ENCODE measurements around the gene JAG1.

Gene JAG1

DNA sequence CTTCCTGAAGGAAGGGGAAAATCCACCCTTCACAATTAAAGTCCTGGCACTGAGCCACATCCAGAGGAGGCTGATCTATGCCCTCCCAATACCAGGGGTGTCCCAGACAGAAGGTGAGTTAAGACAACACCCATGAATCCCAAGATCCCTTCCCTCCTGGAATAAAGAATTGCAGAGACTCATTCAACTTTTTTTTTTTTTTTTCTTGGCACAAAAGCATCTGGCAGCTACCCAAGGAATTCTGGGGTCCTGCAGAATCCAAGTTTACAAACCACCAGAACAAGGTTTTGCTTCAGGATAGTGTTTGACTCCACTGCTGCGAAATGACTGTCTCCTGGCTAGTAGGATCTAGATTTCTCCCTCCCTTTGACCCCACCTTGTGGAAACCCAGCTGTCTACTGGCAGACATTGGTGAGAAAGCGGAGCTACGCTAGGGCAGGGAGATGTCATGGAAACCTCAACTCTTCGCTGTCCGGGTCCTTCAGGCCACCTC is 37.4 kb downstream of the JAG1 start:
- WGBS, 2 experiments (ENCODE audit: insufficient coverage in 2 of 2), result 98 to 100% methylated on average over 4 to 5 of the region's 5 CpGs
- peaks cover 40% of the 10 kb centered on the region for H3K36me3 ChIP-seq (ENCODE audit: control insufficient read depth, insufficient read depth, low read length)
- H3K9me3 ChIP-seq (ENCODE audit: control insufficient read depth, low read length), result no peaks in the 10 kb centered on the region
- peaks cover 45% of the 10 kb centered on the region for H3K4me1 ChIP-seq (ENCODE audit: control insufficient read depth, insufficient read depth, low read length, poor library complexity, severe bottlenecking)
- H3K4me3 ChIP-seq (ENCODE audit: extremely low read depth, insufficient read depth, low read length, poor library complexity, severe bottlenecking), result no peak overlapping the region
- H3K27ac ChIP-seq (ENCODE audit: low read depth, low read length, severe bottlenecking), result no peak overlapping the region

DNA sequence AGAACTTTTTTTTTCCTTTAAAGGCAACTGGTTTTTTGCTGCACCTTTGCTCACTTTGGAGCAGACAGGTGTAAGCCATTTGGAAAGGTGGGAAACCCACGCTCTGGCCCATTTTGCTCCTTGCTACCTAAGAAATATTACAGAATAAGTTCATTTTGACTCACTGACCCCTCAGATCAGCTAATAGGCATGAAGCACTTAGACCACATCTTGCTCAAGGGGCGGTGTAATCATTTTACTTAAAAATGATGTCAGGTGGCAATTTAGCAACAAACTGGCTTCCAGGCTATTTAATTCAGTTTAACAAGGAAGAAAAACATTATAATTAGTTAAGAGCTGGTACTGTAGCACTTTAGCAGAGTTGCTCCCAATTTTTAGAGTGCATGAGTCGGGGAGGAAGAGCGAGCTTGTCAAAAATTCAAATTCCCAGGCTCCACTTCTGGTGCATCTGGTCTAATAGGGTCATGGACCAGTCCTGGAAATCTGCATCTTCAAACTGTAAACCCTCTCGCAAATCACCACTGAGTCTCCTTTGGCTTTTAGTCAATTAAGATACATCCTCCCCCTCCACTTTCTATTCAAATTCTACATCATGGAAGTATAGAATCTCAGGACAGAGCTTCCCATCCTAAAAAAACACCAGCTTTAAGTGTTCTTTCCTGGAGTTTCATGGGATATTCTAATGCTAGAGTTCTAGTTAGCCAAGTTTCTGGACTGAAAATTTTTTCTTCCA is 38.2 kb downstream of the JAG1 start:
- WGBS, 2 experiments (ENCODE audit: insufficient coverage in 2 of 2), result 95 to 100% methylated on average over 4 of the region's 5 CpGs
- no peak overlapping the region for H3K4me3 ChIP-seq (ENCODE audit: extremely low read depth, insufficient read depth, low read length, poor library complexity, severe bottlenecking)
- no peaks in the 10 kb centered on the region for H3K9me3 ChIP-seq (ENCODE audit: control insufficient read depth, low read length)
- peaks cover 45% of the 10 kb centered on the region for H3K4me1 ChIP-seq (ENCODE audit: control insufficient read depth, insufficient read depth, low read length, poor library complexity, severe bottlenecking)
- H3K27ac ChIP-seq (ENCODE audit: low read depth, low read length, severe bottlenecking), result peak overlapping the region; percentile 29
- peaks cover 33% of the 10 kb centered on the region for H3K36me3 ChIP-seq (ENCODE audit: control insufficient read depth, insufficient read depth, low read length)

DNA sequence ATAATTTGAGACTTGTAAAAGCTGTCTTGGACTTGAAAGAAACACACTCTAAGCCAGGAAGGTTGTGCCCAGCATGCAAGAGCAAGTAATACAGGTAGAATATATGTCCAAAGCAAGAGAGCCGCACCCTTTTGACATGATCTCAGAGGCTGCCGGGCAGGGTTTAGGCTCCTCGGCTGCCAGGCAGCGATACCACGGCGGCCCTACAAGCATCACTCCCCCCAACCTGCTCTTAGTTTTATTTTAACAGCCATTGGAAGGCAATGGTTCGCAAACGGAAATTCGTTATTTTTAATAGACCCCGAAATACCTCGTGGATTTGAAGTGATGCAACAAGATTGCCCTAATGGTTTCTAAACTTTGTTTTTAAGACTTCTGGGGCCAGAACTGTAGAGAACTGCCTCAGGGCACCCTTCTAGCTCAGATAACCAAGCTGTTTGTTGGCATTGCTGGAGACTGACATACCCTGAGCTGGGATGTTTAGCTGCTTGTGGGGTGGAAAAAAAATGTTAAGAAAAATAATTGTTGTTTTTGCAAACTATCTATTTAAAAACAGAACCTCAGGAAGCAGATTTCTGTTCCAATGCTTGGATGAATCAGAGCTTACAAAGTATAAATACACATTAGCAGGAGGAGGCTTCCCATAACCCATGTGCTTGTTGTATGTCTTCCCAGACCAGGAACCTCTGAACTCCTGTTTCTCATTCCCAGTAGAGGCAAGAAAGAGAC is 39.0 kb downstream of the JAG1 start:
- Histone ChIP-seq H3K9me3 (ENCODE audit: control insufficient read depth, low read length) (no peaks in the 10 kb centered on the region), H3K36me3 (ENCODE audit: control insufficient read depth, insufficient read depth, low read length) (peaks cover 25% of the 10 kb centered on the region), H3K27ac (ENCODE audit: low read depth, low read length, severe bottlenecking) (peak overlapping the region; percentile 29), H3K4me3 (ENCODE audit: extremely low read depth, insufficient read depth, low read length, poor library complexity, severe bottlenecking) (no peak overlapping the region), H3K4me1 (ENCODE audit: control insufficient read depth, insufficient read depth, low read length, poor library complexity, severe bottlenecking) (peaks cover 45% of the 10 kb centered on the region)
- WGBS, 2 experiments (ENCODE audit: insufficient coverage in 2 of 2), result 93 to 95% methylated on average over 11 of the region's 11 CpGs

DNA sequence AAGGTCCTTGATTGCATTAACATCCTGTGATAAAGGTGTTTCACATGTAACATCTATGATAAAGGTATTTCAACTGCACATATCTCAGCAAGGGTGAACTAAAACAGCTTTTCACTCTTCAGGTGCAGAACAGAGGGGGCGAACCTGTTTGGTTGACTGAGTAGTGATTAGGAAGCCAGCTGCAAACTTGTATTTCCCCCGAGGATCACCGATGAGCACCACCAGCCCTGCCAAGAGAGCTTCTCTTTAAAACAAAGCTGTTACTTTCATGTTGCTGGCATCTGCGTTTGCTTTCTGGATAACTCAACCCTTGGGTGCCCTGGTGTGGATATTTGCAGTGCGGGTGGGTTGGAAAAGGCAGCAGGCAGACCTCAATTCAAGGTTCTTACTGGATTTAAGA is 39.6 kb downstream of the JAG1 start:
- WGBS, 2 experiments (ENCODE audit: insufficient coverage in 2 of 2), result 77 to 100% methylated on average over 3 of the region's 5 CpGs
- Histone ChIP-seq H3K9me3 (ENCODE audit: control insufficient read depth, low read length) (no peaks in the 10 kb centered on the region), H3K4me3 (ENCODE audit: extremely low read depth, insufficient read depth, low read length, poor library complexity, severe bottlenecking) (no peak overlapping the region), H3K4me1 (ENCODE audit: control insufficient read depth, insufficient read depth, low read length, poor library complexity, severe bottlenecking) (peaks cover 45% of the 10 kb centered on the region), H3K36me3 (ENCODE audit: control insufficient read depth, insufficient read depth, low read length) (peaks cover 19% of the 10 kb centered on the region), H3K27ac (ENCODE audit: low read depth, low read length, severe bottlenecking) (no peak overlapping the region)

DNA sequence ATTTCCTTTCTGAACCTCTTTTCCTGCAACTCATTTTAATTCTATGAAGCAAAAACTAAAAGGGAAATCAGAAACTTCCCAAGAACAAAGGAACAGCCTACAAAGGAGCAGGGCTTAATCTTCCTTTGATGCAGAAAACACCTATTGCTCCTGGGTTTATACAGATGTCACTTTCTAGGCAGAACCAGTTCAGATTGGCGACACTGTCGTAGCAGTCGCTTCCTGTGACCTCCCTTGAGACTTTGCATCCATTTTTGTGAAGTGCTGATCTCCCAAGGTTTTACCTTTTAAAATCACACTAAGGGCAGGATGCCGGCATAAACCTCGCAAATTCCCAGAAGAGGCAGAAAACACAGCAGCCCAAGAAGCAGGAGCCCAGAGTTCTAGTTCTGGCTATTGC is 40.1 kb downstream of the JAG1 start:
- no peak overlapping the region for H3K4me3 ChIP-seq (ENCODE audit: extremely low read depth, insufficient read depth, low read length, poor library complexity, severe bottlenecking)
- peaks cover 14% of the 10 kb centered on the region for H3K36me3 ChIP-seq (ENCODE audit: control insufficient read depth, insufficient read depth, low read length)
- no peaks in the 10 kb centered on the region for H3K9me3 ChIP-seq (ENCODE audit: control insufficient read depth, low read length)
- H3K4me1 ChIP-seq (ENCODE audit: control insufficient read depth, insufficient read depth, low read length, poor library complexity, severe bottlenecking), result peaks cover 45% of the 10 kb centered on the region
- no peak overlapping the region for H3K27ac ChIP-seq (ENCODE audit: low read depth, low read length, severe bottlenecking)
- WGBS, 2 experiments (ENCODE audit: insufficient coverage in 2 of 2), result 84 to 92% methylated on average over 5 of the region's 5 CpGs

DNA sequence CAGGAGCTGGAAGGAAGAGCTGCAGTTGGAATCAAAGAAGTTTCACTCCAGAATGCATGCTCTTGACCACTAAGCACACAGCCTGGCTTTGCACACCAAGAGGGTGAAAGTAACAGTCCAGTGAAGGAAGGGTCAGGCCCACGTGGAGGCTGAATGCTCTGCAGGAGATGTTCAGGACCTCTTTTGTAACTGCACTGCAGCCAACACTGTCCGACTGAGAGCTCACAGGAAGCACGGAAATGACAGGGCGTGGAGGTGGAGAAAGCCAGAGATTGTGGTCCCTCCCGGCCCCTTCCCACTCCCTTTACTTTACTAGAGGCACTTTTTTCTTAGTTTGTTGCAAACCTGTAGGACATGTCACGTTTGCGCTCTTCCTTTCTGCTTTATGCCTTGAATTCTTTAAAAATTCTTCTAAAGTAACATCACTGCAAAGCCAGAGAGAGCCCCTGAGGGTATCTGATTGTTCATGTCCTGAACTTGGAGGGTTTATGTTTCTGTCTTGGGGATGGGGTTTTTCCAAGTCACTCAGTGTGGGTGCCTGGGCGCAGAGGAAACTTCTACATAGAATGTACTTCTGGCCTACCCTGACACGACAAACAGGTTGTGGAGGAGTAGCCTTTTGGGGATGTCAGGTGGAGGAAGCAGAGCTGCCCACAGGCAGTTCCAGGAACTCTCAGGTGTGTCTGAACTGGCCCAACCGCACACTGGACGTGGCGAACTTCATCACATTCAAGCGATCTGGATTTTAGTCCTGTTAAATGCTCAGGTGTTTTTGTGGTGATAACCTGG is 40.9 kb downstream of the JAG1 start:
- Histone ChIP-seq H3K4me3 (ENCODE audit: extremely low read depth, insufficient read depth, low read length, poor library complexity, severe bottlenecking) (no peak overlapping the region), H3K36me3 (ENCODE audit: control insufficient read depth, insufficient read depth, low read length) (peaks cover 11% of the 10 kb centered on the region), H3K4me1 (ENCODE audit: control insufficient read depth, insufficient read depth, low read length, poor library complexity, severe bottlenecking) (peaks cover 45% of the 10 kb centered on the region), H3K9me3 (ENCODE audit: control insufficient read depth, low read length) (no peaks in the 10 kb centered on the region), H3K27ac (ENCODE audit: low read depth, low read length, severe bottlenecking) (no peak overlapping the region)
- WGBS, 2 experiments (ENCODE audit: insufficient coverage in 2 of 2), result 83 to 91% methylated on average over 10 to 13 of the region's 13 CpGs

DNA sequence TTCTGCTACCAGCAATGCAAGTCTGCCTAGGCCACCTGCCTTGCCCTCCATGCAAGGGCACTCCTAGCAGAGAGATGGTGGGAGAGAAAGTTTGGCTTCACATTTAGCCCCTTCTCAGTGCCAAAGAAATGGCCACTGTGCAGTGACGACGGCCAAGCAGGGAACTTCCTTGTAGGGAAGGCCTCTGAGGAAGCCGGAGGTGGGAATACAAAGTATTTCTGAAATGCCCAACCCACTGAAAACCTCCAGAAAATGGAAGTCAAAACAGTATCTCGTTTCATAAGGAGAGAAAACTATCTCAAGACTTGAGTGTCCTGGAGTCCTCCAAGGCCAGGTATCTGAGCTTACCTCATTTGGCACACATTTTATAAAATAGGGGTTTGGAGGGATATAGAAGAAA is 42.7 kb downstream of the JAG1 start:
- no peaks in the 10 kb centered on the region for H3K9me3 ChIP-seq (ENCODE audit: control insufficient read depth, low read length)
- peaks cover 36% of the 10 kb centered on the region for H3K4me1 ChIP-seq (ENCODE audit: control insufficient read depth, insufficient read depth, low read length, poor library complexity, severe bottlenecking)
- H3K27ac ChIP-seq (ENCODE audit: low read depth, low read length, severe bottlenecking), result no peak overlapping the region
- H3K36me3 ChIP-seq (ENCODE audit: control insufficient read depth, insufficient read depth, low read length), result no peaks in the 10 kb centered on the region
- WGBS, 2 experiments (ENCODE audit: insufficient coverage in 2 of 2), result 92% methylated on average over 4 of the region's 4 CpGs; no CpG with 5 or more reads in 1 of the 2 experiments
- no peak overlapping the region for H3K4me3 ChIP-seq (ENCODE audit: extremely low read depth, insufficient read depth, low read length, poor library complexity, severe bottlenecking)

DNA sequence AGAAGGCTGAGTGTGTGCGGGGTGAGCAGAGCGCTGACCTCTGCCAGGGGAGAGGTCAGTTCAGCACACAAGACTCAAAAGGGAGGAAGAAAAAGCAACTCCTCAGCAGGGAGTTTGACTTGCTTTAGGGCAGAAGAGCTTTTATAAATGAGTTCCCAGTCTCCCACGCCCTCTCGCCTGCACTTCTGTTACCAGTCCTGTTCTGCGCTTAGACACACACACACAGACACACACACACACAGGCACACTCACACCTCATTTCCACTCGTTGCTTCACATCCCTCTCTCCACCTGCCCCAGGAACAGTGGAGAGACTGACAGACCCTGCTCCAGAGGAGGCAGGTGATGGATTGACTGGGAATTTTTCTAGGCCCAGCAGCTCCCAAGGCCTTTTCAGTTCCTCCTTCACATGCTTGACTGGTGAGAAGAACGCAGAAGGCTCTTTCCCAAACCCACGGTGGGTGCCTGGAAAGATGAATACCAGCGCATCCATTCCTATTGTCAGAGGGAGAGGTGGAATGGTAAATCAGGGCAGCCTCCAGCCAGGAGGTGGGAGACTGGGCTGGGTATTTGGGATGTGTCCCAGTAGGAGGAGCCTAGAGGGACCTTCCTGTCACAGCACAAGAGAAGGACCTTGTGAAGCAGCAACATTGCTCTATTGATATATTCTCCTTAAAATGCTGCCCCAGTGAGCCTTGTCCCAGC is 43.7 kb downstream of the JAG1 start:
- WGBS, 2 experiments (ENCODE audit: insufficient coverage in 2 of 2), result 74 to 84% methylated on average over 5 to 8 of the region's 9 CpGs
- peak overlapping the region; percentile 57 for H3K27ac ChIP-seq (ENCODE audit: low read depth, low read length, severe bottlenecking)
- H3K4me1 ChIP-seq (ENCODE audit: control insufficient read depth, insufficient read depth, low read length, poor library complexity, severe bottlenecking), result peaks cover 26% of the 10 kb centered on the region
- H3K36me3 ChIP-seq (ENCODE audit: control insufficient read depth, insufficient read depth, low read length), result no peaks in the 10 kb centered on the region
- H3K4me3 ChIP-seq (ENCODE audit: extremely low read depth, insufficient read depth, low read length, poor library complexity, severe bottlenecking), result no peak overlapping the region
- H3K9me3 ChIP-seq (ENCODE audit: control insufficient read depth, low read length), result no peaks in the 10 kb centered on the region

DNA sequence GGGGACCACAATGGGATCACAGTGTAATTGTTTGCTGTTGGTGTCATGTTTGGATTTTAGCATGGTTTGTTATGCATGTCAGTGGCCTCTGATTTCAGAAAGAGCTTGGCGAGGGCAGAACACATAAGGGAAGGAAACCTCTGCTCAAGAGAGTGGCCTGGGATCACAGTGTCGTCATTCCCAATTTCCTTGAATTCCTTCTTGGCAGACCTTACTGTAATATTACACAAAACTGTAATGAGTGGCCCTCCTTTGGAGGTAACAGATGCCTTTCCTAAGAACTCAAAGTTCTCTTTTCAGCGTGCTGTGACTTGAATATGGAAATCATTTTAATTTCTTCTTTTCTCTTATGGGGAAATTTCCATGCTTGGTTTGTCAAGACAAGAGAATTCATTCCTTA is 46.9 kb downstream of the JAG1 start:
- Histone ChIP-seq H3K4me1 (ENCODE audit: control insufficient read depth, insufficient read depth, low read length, poor library complexity, severe bottlenecking) (peaks cover 28% of the 10 kb centered on the region), H3K4me3 (ENCODE audit: extremely low read depth, insufficient read depth, low read length, poor library complexity, severe bottlenecking) (no peak overlapping the region), H3K9me3 (ENCODE audit: control insufficient read depth, low read length) (no peaks in the 10 kb centered on the region), H3K36me3 (ENCODE audit: control insufficient read depth, insufficient read depth, low read length) (no peaks in the 10 kb centered on the region), H3K27ac (ENCODE audit: low read depth, low read length, severe bottlenecking) (no peak overlapping the region)
- 80 to 100% methylated on average over 1 to 2 of the region's 3 CpGs for WGBS, 2 experiments (ENCODE audit: insufficient coverage in 2 of 2)

DNA sequence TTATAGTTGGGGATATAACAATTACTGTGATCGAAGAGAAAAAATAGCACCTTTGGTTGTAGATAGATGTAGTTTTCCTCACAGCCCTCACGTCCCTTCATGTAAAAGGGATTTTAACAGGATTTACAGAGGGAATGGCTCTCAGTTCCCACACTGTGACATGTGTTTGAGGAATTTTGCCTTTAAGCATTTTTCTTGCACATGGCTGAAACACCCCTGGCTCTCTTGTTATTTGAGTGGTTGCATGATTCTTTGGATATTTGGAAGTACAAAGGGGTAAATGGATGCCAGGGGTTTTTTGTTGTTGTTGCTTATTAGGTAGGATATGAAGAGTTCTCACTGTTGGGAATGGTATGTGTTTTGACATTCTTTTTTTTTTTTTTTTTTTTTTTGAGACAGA is 48.2 kb downstream of the JAG1 start:
- Histone ChIP-seq H3K27ac (ENCODE audit: low read depth, low read length, severe bottlenecking) (no peak overlapping the region), H3K4me3 (ENCODE audit: extremely low read depth, insufficient read depth, low read length, poor library complexity, severe bottlenecking) (no peak overlapping the region), H3K36me3 (ENCODE audit: control insufficient read depth, insufficient read depth, low read length) (no peaks in the 10 kb centered on the region), H3K9me3 (ENCODE audit: control insufficient read depth, low read length) (no peaks in the 10 kb centered on the region), H3K4me1 (ENCODE audit: control insufficient read depth, insufficient read depth, low read length, poor library complexity, severe bottlenecking) (peaks cover 31% of the 10 kb centered on the region)
- WGBS, 2 experiments (ENCODE audit: insufficient coverage in 2 of 2), result 97 to 100% methylated on average over 1 to 2 of the region's 2 CpGs

Measured in mesodermal cell (in vitro differentiated cells).